Endothelial cell of coronary artery (primary cell): ENCODE data around the gene LPAR5. TPM values are rescaled to one million over a fixed set of nuclear protein-coding genes. Genes with fewer than 3 reads are reported as not detected.

Experiments
- total RNA-seq: library from RNA; depleted of rRNA; stranded (reverse); fragments of >200 nt; gene quantifications from 2 replicates; pipeline ENCODE4 v1.2.3, GENCODE V29; 2014

Gene LPAR5
- not detected in 2 replicates for total RNA-seq

DNA sequence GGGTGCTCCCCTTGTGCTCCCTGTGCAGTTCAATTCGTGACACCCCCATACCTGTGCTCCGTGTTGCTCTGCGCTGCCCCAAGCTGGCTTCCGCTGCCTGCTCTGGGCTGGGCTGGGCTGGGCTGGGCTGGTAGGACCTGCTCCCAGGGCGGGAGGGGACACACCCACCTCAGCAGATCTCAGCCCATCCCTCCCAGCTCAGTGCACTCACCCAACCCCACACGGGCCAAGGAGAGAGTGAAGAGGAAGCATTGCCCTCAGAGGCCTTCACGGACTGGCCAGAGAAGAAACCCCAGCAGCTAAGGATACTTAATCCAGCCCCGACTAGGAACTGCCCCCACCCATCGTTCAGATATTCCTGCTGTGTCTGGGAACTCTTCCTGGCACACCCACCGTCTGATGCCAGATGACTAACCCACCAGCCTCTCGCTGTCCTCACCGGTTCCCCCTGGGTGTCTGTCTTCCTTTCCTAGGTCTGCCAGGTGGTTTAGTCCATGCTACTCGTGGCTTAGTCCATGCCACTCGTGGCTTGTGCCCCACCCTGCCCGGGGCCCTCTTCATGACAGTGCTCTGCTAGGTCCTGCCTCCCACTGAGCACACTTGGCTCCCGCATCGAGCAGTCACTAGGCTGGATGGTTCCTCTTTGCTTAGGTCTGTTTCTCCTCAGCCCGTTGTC lies at the start of gene LPAR5:
Gene LPAR5, minus strand, starts transcription at position 104 of the 676 bp plus-strand sequence. CDS start 14,711 bp downstream, outside the sequence.

DNA sequence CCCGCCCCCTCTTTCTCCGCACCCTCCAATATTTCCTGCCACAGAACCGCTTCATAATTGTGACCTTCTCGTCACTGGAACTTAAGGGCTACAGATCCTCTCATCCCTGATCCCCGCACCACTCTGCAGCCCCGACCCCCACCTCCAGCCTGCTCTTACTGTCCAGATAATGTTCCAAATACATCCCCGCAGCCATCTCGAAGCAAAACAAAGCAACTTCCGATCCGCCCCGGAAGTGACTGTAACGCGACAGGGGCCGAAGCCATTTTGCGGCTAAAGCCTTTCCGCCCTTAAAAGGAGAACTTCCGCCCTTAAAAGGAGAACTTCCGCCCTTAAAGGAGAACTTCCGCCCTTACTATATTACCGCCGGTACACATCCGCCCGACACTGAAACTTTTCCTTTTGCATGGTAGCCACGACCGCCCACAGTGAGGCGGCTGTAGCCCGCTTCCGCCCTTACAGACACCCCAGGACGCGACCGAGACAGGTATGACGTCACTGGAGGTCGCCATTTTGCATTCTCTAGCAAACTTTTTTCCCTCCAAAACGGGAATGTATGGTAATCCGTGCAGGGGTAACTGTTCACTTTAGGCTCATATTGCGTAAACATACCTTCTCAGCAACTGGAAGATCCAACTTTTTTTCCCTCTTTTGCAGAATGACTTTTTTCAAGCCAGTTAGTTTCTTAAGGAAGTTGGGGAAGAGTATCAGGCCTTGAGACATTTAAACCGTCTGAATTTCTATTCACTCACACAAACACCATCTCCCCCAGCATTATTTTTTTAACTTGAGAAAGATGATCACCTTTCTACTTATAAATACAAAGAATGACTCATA lies 27.4 kb upstream of the LPAR5 start, which contains the start of gene ING4:
Gene ING4, minus strand, starts transcription at position 214 of the 837 bp plus-strand sequence. Its CDS starts 18 bp downstream, at position 196.

GRCh38 chr12:6647083-6647604 lies 11.4 kb upstream of the LPAR5 start, which contains the start of gene ACRBP:
Gene ACRBP, minus strand, starts transcription at chr12:6647432. Its CDS starts 66 bp downstream, at chr12:6647366.

Other genes with a start within 250 kb of the LPAR5 start
- 0.09 TPM in 1 of 2 replicates, not detected in the other for gene CD27, start 191.0 kb downstream of the LPAR5 start, total RNA-seq
- gene TAPBPL, start 183.9 kb downstream of the LPAR5 start, total RNA-seq: 3.8 and 8.1 TPM in 2 replicates
- gene VAMP1, start 165.3 kb downstream of the LPAR5 start, total RNA-seq: 1.7 and 6.8 TPM in 2 replicates
- 132 and 161 TPM in 2 replicates for gene MRPL51, start 142.7 kb downstream of the LPAR5 start, total RNA-seq
- gene NCAPD2, start 141.9 kb downstream of the LPAR5 start, total RNA-seq: 37.8 and 52.2 TPM in 2 replicates
- gene GAPDH, start 101.4 kb downstream of the LPAR5 start, total RNA-seq: 7,040 and 7,691 TPM in 2 replicates
- 7.9 and 9.7 TPM in 2 replicates for gene IFFO1, start 79.9 kb downstream of the LPAR5 start, total RNA-seq
- gene NOP2, start 67.7 kb downstream of the LPAR5 start, total RNA-seq: 21.1 and 24.8 TPM in 2 replicates
- gene CHD4, start 28.6 kb downstream of the LPAR5 start, total RNA-seq: 201 and 205 TPM in 2 replicates
- gene ACRBP, start 11.5 kb upstream of the LPAR5 start, total RNA-seq: 0.27 and 0.28 TPM in 2 replicates
- gene ING4, start 27.2 kb upstream of the LPAR5 start, total RNA-seq: 32.6 and 35.5 TPM in 2 replicates
- 9.0 and 12.4 TPM in 2 replicates for gene ZNF384, start 53.4 kb upstream of the LPAR5 start, total RNA-seq
- under 0.01 TPM in 1 of 2 replicates, not detected in the other for gene PIANP, start 64.9 kb upstream of the LPAR5 start, total RNA-seq
- 41.5 and 63.7 TPM in 2 replicates for gene COPS7A, start 88.1 kb upstream of the LPAR5 start, total RNA-seq
- gene MLF2, start 117.2 kb upstream of the LPAR5 start, total RNA-seq: 78.1 and 83.2 TPM in 2 replicates
- 78.6 and 93.1 TPM in 2 replicates for gene PTMS, start 130.4 kb upstream of the LPAR5 start, total RNA-seq
- under 0.01 and 0.09 TPM in 2 replicates for gene LAG3, start 136.6 kb upstream of the LPAR5 start, total RNA-seq
- 0.09 TPM in 1 of 2 replicates, not detected in the other for gene CD4, start 153.6 kb upstream of the LPAR5 start, total RNA-seq
- 6.4 and 10.2 TPM in 2 replicates for gene GPR162, start 185.9 kb upstream of the LPAR5 start, total RNA-seq
- 57.4 and 81.5 TPM in 2 replicates for gene P3H3, start 192.4 kb upstream of the LPAR5 start, total RNA-seq
- gene GNB3, start 205.0 kb upstream of the LPAR5 start, total RNA-seq: 1.3 and 1.5 TPM in 2 replicates
- gene CDCA3, start 215.3 kb upstream of the LPAR5 start, total RNA-seq: 5.0 and 14.8 TPM in 2 replicates
- gene USP5, start 216.2 kb upstream of the LPAR5 start, total RNA-seq: 82.9 and 94.1 TPM in 2 replicates
- 1,012 and 1,804 TPM in 2 replicates for gene TPI1, start 231.6 kb upstream of the LPAR5 start, total RNA-seq
- 3.2 and 3.5 TPM in 2 replicates for gene SPSB2, start 237.3 kb upstream of the LPAR5 start, total RNA-seq